SU-DHL-6 (cell line): ENCODE measurements around the gene CIAO2B.

Experiments used
- H2AFZ ChIP-seq: fragments of 200-600 bp; sonication (generic); 2 replicates; pipeline ENCODE4 v1.6.1; 2014; ENCODE audit warnings: low read depth, mild to moderate bottlenecking, moderate library complexity, mixed read lengths, antibody characterized with exemption, low read length; ENCODE audit not compliant: severe bottlenecking
- H3F3A ChIP-seq: fragments of 200-600 bp; shearing (Covaris generic); 2 replicates; pipeline ENCODE4 v1.6.0; 2016; ENCODE audit warnings: antibody characterized with exemption, mild to moderate bottlenecking; ENCODE audit not compliant: insufficient read depth
- H3K27ac ChIP-seq: fragments of 200-600 bp; sonication (generic); 2 replicates; pipeline ENCODE4 v1.5.1; 2016; ENCODE audit warnings: low read depth, mild to moderate bottlenecking, low read length, moderate library complexity, mixed read lengths
- H3K27me3 ChIP-seq: fragments of 200-600 bp; sonication (generic), shearing (Covaris generic); 2 replicates; pipeline ENCODE4 v1.6.0; 2014; ENCODE audit warnings: mild to moderate bottlenecking, low read length
- H3K36me3 ChIP-seq: fragments of 200-600 bp; sonication (generic); 2 replicates; pipeline ENCODE4 v1.6.1; 2014; ENCODE audit warnings: mild to moderate bottlenecking, low read length, mixed read lengths
- H3K4me2 ChIP-seq: fragments of 300-600, 200-600 bp; shearing (Covaris generic), sonication (generic); 2 replicates; pipeline ENCODE4 v1.6.0; 2014; ENCODE audit warnings: low read length, low read depth, mild to moderate bottlenecking; ENCODE audit not compliant: poor library complexity, severe bottlenecking
- H3K4me3 ChIP-seq: fragments of 200-600 bp; sonication (generic); 2 replicates; pipeline ENCODE4 v1.5.1; 2014; ENCODE audit warnings: antibody characterized with exemption, low read length, mild to moderate bottlenecking, mixed read lengths; ENCODE audit not compliant: insufficient read depth, poor library complexity, severe bottlenecking
- H3K79me2 ChIP-seq: fragments of 200-600 bp; sonication (generic); 2 replicates; pipeline ENCODE4 v1.6.1; 2014; ENCODE audit warnings: mild to moderate bottlenecking, low read length, moderate library complexity; ENCODE audit not compliant: insufficient read depth
- H3K9ac ChIP-seq: fragments of 200-600 bp; sonication (generic); 2 replicates; pipeline ENCODE4 v1.7.0; 2014; ENCODE audit warnings: mild to moderate bottlenecking, low read length
- H3K9me2 ChIP-seq: fragments of 200-600 bp; sonication (generic); replicated peaks from 2 replicates; pipeline ENCODE4 v1.6.1; 2014; ENCODE audit warnings: low read length; ENCODE audit not compliant: insufficient read depth
- H3K9me3 ChIP-seq: fragments of 200-600 bp; sonication (generic); 2 replicates; pipeline ENCODE4 v1.6.1; 2014; ENCODE audit warnings: low read length, mixed read lengths; ENCODE audit not compliant: insufficient read depth
- H4K20me1 ChIP-seq: fragments of 200-600 bp; sonication (generic); 2 replicates; pipeline ENCODE4 v1.6.1; 2014; ENCODE audit warnings: low read depth, mild to moderate bottlenecking, antibody characterized with exemption, low read length, moderate library complexity, mixed read lengths
- EZH2phosphoT487 ChIP-seq: fragments of 200-600 bp; sonication (generic), shearing (Covaris generic); conservative IDR thresholded peaks from 2 replicates; pipeline ENCODE4 v1.6.1; 2018; ENCODE audit warnings: mild to moderate bottlenecking, antibody characterized with exemption, low read length, moderate library complexity, mixed read lengths
- TF ChIP-seq, protein P1 (sequence below): fragments of 200-600 bp; sonication (generic); IDR thresholded peaks from one replicate; pipeline ENCODE4 v1.5.1; 2017; ENCODE audit warnings: antibody characterized with exemption, mild to moderate bottlenecking, low read length, moderate library complexity; ENCODE audit not compliant: insufficient read depth, poor library complexity, severe bottlenecking

CIAO2B gene

DNA sequence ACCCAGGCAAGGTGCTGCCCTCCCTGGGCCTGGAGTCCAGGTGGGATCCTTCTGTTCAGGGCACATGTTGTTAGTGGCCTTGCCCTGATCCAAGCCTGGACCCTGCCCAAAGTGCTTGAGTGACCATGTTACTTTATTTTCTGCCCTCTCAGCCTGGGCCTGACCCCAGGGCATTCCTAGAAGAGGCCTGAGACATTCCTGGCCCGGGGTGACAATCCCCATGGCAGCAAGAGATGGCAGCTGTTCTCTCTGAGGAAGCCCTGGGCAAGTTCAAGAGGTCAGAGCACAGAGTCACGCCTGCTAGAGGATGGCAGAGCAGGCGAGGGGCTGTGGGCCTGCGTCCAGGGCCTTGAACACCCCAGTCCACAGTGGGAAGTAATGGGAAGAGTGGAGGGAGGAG, 20.5 kb downstream of the CIAO2B start:
- Histone ChIP-seq H3K4me2 (no peak overlapping the region), H3K27ac (no peak overlapping the region), H4K20me1 (no peaks in the 10 kb centered on the region), H3K36me3 (no peaks in the 10 kb centered on the region), H3F3A (no peaks in the 10 kb centered on the region), H3K4me3 (no peak overlapping the region), H3K9me2 (no peaks in the 10 kb centered on the region), H2AFZ (no peak overlapping the region), H3K9me3 (no peaks in the 10 kb centered on the region), H3K27me3 (0 out of 2 replicates have a peak, but pooled peaks cover 2% of the 10 kb centered on the region), H3K79me2 (no peaks in the 10 kb centered on the region), H3K9ac (no peak overlapping the region)
- TF ChIP-seq EZH2phosphoT487: no peak
- TF ChIP-seq, protein P1, sequence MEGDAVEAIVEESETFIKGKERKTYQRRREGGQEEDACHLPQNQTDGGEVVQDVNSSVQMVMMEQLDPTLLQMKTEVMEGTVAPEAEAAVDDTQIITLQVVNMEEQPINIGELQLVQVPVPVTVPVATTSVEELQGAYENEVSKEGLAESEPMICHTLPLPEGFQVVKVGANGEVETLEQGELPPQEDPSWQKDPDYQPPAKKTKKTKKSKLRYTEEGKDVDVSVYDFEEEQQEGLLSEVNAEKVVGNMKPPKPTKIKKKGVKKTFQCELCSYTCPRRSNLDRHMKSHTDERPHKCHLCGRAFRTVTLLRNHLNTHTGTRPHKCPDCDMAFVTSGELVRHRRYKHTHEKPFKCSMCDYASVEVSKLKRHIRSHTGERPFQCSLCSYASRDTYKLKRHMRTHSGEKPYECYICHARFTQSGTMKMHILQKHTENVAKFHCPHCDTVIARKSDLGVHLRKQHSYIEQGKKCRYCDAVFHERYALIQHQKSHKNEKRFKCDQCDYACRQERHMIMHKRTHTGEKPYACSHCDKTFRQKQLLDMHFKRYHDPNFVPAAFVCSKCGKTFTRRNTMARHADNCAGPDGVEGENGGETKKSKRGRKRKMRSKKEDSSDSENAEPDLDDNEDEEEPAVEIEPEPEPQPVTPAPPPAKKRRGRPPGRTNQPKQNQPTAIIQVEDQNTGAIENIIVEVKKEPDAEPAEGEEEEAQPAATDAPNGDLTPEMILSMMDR: no peak

- Histone ChIP-seq H3K9me2 (no peaks in the 10 kb centered on the region), H3K4me3 (no peak overlapping the region), H3K27me3 (0 out of 2 replicates have a peak, but pooled peaks cover 2% of the 10 kb centered on the region), H3K36me3 (no peaks in the 10 kb centered on the region), H3K4me2 (no peak overlapping the region), H3K27ac (no peak overlapping the region), H2AFZ (no peak overlapping the region), H3K79me2 (no peaks in the 10 kb centered on the region), H3K9ac (no peak overlapping the region), H4K20me1 (no peaks in the 10 kb centered on the region), H3K9me3 (no peaks in the 10 kb centered on the region), H3F3A (no peaks in the 10 kb centered on the region)
- TF ChIP-seq, protein P1: no peak
- TF ChIP-seq EZH2phosphoT487: no peak
These were observed 21.1 kb downstream of the CIAO2B start for GRCh38 chr16:66913081-66913480.

- Histone ChIP-seq H3K27ac (no peak overlapping the region), H3K9me3 (no peaks in the 10 kb centered on the region), H3K4me3 (no peak overlapping the region), H3K9ac (no peak overlapping the region), H3K4me2 (no peak overlapping the region), H3F3A (no peaks in the 10 kb centered on the region), H3K79me2 (no peaks in the 10 kb centered on the region), H3K27me3 (0 out of 2 replicates have a peak, but pooled peaks cover 2% of the 10 kb centered on the region), H3K36me3 (no peaks in the 10 kb centered on the region), H3K9me2 (no peaks in the 10 kb centered on the region), H4K20me1 (no peaks in the 10 kb centered on the region), H2AFZ (no peak overlapping the region)
- TF ChIP-seq, protein P1: no peak
- no peak for TF ChIP-seq EZH2phosphoT487
These were observed 22.4 kb downstream of the CIAO2B start for GRCh38 chr16:66911801-66912200.
